ENCODE data around the gene DST.

DNA sequence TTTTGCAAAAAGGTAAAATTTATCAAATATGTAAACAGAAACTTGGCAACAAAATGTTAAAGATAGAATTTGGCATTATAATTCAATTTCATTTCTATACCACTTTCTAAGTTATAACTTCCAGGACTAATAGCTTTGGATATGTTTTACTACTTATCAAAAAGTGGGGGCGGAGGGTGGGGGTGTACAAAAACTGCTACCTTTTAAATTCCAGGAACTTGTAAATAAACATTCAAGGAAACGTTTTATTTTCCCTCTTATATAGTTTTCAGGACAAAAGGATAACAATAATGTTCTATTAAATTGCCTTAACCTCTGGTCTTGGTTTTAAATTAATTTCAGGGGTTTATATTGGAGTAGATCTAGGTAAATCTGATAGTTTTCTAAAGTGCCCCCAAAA is 103.8 kb downstream of the DST start:
- TF ChIP-seq POLR2A (IDR thresholded peaks at IDR 0.05; ENCODE audit: low read depth) (no peak), EP300 (IDR thresholded peaks at IDR 0.05) (no peak), POLR2AphosphoS5 (IDR thresholded peaks at IDR 0.05) (no peak)
- TF ChIP-seq, protein P1, sequence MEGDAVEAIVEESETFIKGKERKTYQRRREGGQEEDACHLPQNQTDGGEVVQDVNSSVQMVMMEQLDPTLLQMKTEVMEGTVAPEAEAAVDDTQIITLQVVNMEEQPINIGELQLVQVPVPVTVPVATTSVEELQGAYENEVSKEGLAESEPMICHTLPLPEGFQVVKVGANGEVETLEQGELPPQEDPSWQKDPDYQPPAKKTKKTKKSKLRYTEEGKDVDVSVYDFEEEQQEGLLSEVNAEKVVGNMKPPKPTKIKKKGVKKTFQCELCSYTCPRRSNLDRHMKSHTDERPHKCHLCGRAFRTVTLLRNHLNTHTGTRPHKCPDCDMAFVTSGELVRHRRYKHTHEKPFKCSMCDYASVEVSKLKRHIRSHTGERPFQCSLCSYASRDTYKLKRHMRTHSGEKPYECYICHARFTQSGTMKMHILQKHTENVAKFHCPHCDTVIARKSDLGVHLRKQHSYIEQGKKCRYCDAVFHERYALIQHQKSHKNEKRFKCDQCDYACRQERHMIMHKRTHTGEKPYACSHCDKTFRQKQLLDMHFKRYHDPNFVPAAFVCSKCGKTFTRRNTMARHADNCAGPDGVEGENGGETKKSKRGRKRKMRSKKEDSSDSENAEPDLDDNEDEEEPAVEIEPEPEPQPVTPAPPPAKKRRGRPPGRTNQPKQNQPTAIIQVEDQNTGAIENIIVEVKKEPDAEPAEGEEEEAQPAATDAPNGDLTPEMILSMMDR (IDR thresholded peaks at IDR 0.05): no peak

All from esophagus muscularis mucosa (tissue), 4 donors.